Fibroblast of mammary gland (primary cell): ENCODE results near the gene ZNF638.
A peak's percentile ranks its signal among the peaks of the same experiment; 100 is the strongest.

Experiments
- DNase-seq: peaks from one replicate; pipeline ENCODE4 v3.0.0-alpha.2; 2010; ENCODE audit warnings: low read depth
- H3K4me3 ChIP-seq: 2 replicates; pipeline ENCODE4 v1.5.1; 2011; ENCODE audit warnings: low read depth, mild to moderate bottlenecking, low read length, moderate library complexity; ENCODE audit not compliant: control insufficient read depth
- CTCF ChIP-seq: conservative IDR thresholded peaks from 2 replicates; pipeline ENCODE4 v1.5.1; 2011; ENCODE audit warnings: low read depth, low read length, inconsistent platforms; ENCODE audit not compliant: control insufficient read depth, insufficient read depth

ZNF638 gene

GRCh38 chr2:71458413-71459083 lies 127.0 kb downstream of the ZNF638 start:
- no peak for TF ChIP-seq CTCF
- H3K4me3 ChIP-seq, result no peak overlapping the region
- peak; percentile 15 for DNase-seq

GRCh38 chr2:71459084-71459431 lies 127.5 kb downstream of the ZNF638 start:
- TF ChIP-seq CTCF, result no peak
- H3K4me3 ChIP-seq, result no peak overlapping the region

GRCh38 chr2:71460056-71460455 lies 128.5 kb downstream of the ZNF638 start:
- DNase-seq, result no peak
- TF ChIP-seq CTCF, result no peak
- no peak overlapping the region for H3K4me3 ChIP-seq

More at GRCh38 chr2:71459084-71459431, 127.5 kb downstream of the ZNF638 start:
- DNase-seq, result no peak

GRCh38 chr2:71460595-71461303 lies 129.2 kb downstream of the ZNF638 start:
- H3K4me3 ChIP-seq, result no peak overlapping the region
- TF ChIP-seq CTCF, result peak; percentile 51
- DNase-seq, result peak; percentile 20

- H3K4me3 ChIP-seq, result no peak overlapping the region
- no peak for TF ChIP-seq CTCF
- no peak for DNase-seq
Observed at GRCh38 chr2:71461304-71461671, 129.7 kb downstream of the ZNF638 start.

- no peak overlapping the region for H3K4me3 ChIP-seq
- no peak for DNase-seq
- TF ChIP-seq CTCF, result no peak
Observed at GRCh38 chr2:71462056-71462605, 130.5 kb downstream of the ZNF638 start.
